Activated CD4-positive, alpha-beta T cell treated with anti-CD3 and anti-CD28 coated beads, Interleukin-2, amount 50 U/mL, for 1 hour (primary cell): ENCODE measurements around the gene BOD1.
A peak's percentile ranks its signal among the peaks of the same experiment; 100 is the strongest.

ENCODE experiments used
- DNase-seq: peaks from one replicate; pipeline ENCODE4 v3.0.0-alpha.2; 2020

BOD1 gene

GRCh38 chr5:173573126-173573960 lies 43.1 kb downstream of the BOD1 start:
- peak; percentile 62 for DNase-seq

GRCh38 chr5:173572431-173573125 lies 43.9 kb downstream of the BOD1 start:
- no peak for DNase-seq

- DNase-seq: no peak
Measured at GRCh38 chr5:173570321-173571090, 45.9 kb downstream of the BOD1 start.

- no peak for DNase-seq
Measured at GRCh38 chr5:173568703-173569102, 47.7 kb downstream of the BOD1 start.

DNA sequence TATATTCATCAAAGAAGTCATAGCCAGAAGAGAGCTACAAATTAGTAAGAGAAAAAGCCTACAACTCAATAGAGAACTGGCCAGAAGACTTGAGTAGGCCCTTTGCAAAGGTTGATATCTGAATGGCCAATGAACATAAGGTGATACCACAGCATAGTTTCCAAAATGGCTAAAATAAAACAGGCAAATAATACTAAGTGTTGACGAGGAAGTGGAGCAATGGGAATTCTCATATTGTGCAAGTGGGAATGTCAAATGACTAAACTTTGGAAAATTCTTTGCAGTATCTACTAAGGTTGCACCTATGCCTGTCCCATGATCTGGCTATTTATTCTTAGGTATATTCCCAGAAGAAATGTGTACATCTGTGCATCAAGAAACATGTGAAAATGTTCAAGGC lies 48.3 kb downstream of the BOD1 start:
- no peak for DNase-seq

DNA sequence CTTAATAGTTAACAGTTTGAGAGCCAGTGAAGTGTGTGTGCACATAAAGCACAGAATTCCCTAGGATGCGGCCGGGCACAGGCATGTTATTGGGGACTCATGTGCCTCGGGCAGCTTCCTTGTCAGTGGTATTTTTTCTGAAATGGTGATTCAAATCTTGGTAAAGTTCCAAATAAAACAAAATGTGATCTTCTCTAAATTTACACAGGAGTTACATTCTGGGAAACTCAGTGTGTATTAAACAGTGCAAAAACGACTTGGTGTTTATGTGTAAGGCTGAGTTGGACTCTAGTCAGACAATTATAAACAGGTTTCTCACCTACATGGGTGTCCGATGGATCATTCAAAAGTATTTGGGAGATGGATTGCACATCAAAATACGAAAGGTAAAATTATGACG lies 48.9 kb downstream of the BOD1 start:
- no peak for DNase-seq

DNA sequence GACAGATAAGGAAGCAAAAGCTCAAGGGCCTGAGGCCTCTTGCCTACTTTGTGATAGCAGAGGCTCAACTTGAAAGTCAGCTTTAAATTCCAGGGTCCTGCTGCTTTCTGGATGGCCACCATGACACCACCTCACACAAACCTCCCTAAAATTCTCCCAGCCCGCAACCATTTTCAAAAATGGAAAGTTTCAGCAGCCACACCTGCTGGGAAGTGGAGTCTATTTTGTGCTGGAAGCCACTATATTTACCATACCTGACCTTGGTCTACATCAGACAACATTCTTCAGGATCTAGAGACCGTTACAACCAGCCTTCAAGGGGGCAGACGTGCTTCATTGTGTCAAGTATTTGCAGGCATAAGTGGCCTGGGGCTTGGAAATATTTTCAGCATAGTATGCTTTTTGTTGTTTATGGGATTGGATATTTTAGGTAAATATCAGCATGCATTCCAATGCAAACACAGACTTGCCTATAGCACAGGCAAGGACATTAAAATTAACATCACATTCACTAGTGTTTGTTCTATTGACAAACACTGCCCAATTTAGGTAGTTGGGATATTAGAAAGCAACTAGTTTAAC lies 50.9 kb downstream of the BOD1 start:
- no peak for DNase-seq

DNA sequence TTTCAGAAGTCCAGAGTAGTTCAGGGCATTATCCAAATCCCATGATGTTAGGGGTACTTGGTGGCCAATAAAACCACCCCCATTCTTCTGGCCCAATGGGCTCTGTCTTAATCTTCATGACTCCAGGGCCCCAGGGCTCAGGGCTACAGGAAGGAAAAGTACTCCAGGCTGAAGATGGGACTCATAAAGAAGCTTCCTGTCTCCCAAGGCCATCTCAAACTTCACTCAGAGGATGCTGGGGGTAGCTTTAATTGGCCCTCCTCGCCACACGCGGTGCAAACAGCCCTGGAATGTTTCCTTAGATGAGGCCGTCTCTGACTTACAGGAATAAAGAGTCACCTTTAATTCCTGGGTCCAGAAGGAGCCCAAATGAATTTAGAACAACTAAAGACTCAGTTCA lies 52.3 kb downstream of the BOD1 start:
- no peak for DNase-seq

GRCh38 chr5:173563246-173563645 lies 53.2 kb downstream of the BOD1 start:
- DNase-seq: no peak

DNA sequence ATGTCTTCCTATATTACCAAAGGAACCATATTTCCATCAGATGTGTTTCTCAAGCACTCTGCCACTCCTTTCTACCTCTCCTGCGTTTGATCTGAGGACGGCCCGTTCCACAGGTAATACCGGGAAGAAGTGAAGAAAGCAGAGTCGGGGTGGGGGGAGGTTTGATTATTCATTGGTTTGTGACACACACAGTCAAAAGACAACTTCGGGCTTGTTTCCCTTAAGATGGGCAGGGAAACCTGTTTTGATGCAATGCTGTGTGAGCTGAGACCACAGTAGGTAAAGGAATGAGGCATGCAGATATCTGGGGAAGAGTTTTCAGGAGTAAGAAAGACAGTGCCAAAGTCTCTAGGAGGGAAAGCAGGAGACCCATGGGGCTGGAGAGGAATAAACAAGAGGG lies 54.0 kb downstream of the BOD1 start:
- DNase-seq: no peak
